ENCODE measurements around the gene KLF2. TPM values are rescaled to one million over a fixed set of nuclear protein-coding genes. Genes with fewer than 3 reads are reported as not detected.

KLF2 gene
- total RNA-seq, result 0.37 and 0.78 TPM in 2 replicates

GRCh38 chr19:16324384-16325160 is at the start of gene KLF2:
Gene KLF2, plus strand, starts transcription at chr19:16324826. Its CDS starts 98 bp downstream, at chr19:16324924.

Other genes starting within 250 kb of the KLF2 start
- 902 and 934 TPM in 2 replicates for gene TPM4, start 248.3 kb upstream of the KLF2 start, total RNA-seq
- gene RAB8A, start 212.9 kb upstream of the KLF2 start, total RNA-seq, result 80.1 and 113 TPM in 2 replicates
- not detected in 2 replicates for gene HSH2D, start 181.1 kb upstream of the KLF2 start, total RNA-seq
- gene CIB3, start 151.3 kb upstream of the KLF2 start, total RNA-seq, result not detected in 2 replicates
- 86.4 and 92.6 TPM in 2 replicates for gene FAM32A, start 139.4 kb upstream of the KLF2 start, total RNA-seq
- gene AP1M1, start 126.9 kb upstream of the KLF2 start, total RNA-seq, result 124 and 135 TPM in 2 replicates
- 13.6 and 23.5 TPM in 2 replicates for gene EPS15L1, start 147.1 kb downstream of the KLF2 start, total RNA-seq
- gene CALR3, start 171.3 kb downstream of the KLF2 start, total RNA-seq, result not detected in 2 replicates
- 4.9 and 5.9 TPM in 2 replicates for gene C19orf44, start 171.6 kb downstream of the KLF2 start, total RNA-seq
- 6.2 and 11.9 TPM in 2 replicates for gene CHERP, start 217.6 kb downstream of the KLF2 start, total RNA-seq
- gene SLC35E1, start 247.6 kb downstream of the KLF2 start, total RNA-seq, result 23.9 and 39.9 TPM in 2 replicates

All from subcutaneous preadipocyte (primary cell).